Measurements from ENCODE around the gene NFKB2. TPM values are rescaled to one million over a fixed set of nuclear protein-coding genes. Genes with fewer than 3 reads are reported as not detected.

NFKB2 gene
- total and polyA plus RNA-seq, 2 donors (not counting 1 experiment from before 2014, with no cell fraction given): 255 to 398 TPM

GRCh38 chr10:102402512-102402896 lies 7.0 kb downstream of the NFKB2 start:
- no peak overlapping the region for H3K4me3 Mint-ChIP-seq
- peaks cover 4% of the 10 kb centered on the region for H3K27me3 Mint-ChIP-seq
- H3K27ac ChIP-seq (ENCODE audit: low read length in 2 of 2): no peak overlapping the region
- no peak overlapping the region for H3K9ac ChIP-seq (ENCODE audit: low read length)
- no peaks in the 10 kb centered on the region for H3K9me3 ChIP-seq (ENCODE audit: control extremely low read depth in 1 of 3, control insufficient read depth in 2 of 3, insufficient read depth in 1 of 3, low read length in 2 of 3)
- CTCF ChIA-PET: interaction anchor here (0.9 to 4.4 kb wide), 12 partner anchors 9 to 173 kb away, joined by 3 to 35 read pairs (median 6); partner anchors contain the start of genes C10orf95, CUEDC2 and FBXL15
- DNase-seq (peak; percentile 37), ATAC-seq (ENCODE audit: low read depth) (no peak)
- peaks cover 0 to 44% of the 10 kb centered on the region in 2 experiments for H3K36me3 ChIP-seq (replicated peaks in 1 of 2; ENCODE audit: control extremely low read depth in 1 of 2, control insufficient read depth in 1 of 2, extremely low read depth in 1 of 2, insufficient read depth in 2 of 2, low read length in 1 of 2)
- no peak overlapping the region for H3K4me3 ChIP-seq (ENCODE audit: control extremely low read depth in 1 of 5, extremely low read depth in 1 of 5, insufficient read depth in 1 of 5, low read depth in 2 of 5, low read length in 4 of 5)
- H3K27me3 ChIP-seq (replicated peaks in 1 of 4; ENCODE audit: control extremely low read depth in 1 of 4, control insufficient read depth in 3 of 4, insufficient read depth in 4 of 4, low read length in 3 of 4): peaks cover 0 to 4% (median under 1%) of the 10 kb centered on the region in 4 experiments
- peaks cover 74% of the 10 kb centered on the region for H4K20me1 ChIP-seq (ENCODE audit: control insufficient read depth, insufficient read depth, low read length, poor library complexity, severe bottlenecking)
- H3K27ac Mint-ChIP-seq: no peak overlapping the region
- H2AFZ ChIP-seq (ENCODE audit: insufficient read depth, low read depth, low read length, poor library complexity, severe bottlenecking): no peak overlapping the region
- POLR2A ChIA-PET: interaction anchor here (1.0 kb wide), 1 partner anchor 13 kb away, joined by 4 read pairs; no protein-coding TSS in a partner anchor
- no peaks in the 10 kb centered on the region for H3K9me3 Mint-ChIP-seq (ENCODE audit: insufficient read depth)
- H3K4me2 ChIP-seq (replicated peaks; ENCODE audit: low read depth, low read length, poor library complexity, severe bottlenecking): no peak overlapping the region
- peaks cover 32% of the 10 kb centered on the region for H3K4me1 Mint-ChIP-seq
- peaks cover 23 to 29% of the 10 kb centered on the region in 2 donors for H3K4me1 ChIP-seq (ENCODE audit: control insufficient read depth in 2 of 2, insufficient read depth in 2 of 2, low read length in 2 of 2)
- no CpG with 5 or more reads among the region's 5 CpGs for WGBS (ENCODE audit: insufficient coverage)
- peaks cover 20% of the 10 kb centered on the region for H3K79me2 ChIP-seq (ENCODE audit: control insufficient read depth, insufficient read depth, low read length)
- intact Hi-C loops (cut with micrococcal nuclease): no loop called here
- no peak for TF ChIP-seq EZH2 (IDR thresholded peaks at IDR 0.05; ENCODE audit: borderline replicate concordance, insufficient read depth, low read depth, low read length, poor library complexity, severe bottlenecking)
- no peak for TF ChIP-seq CTCF (IDR thresholded peaks at IDR 0.05)

GRCh38 chr10:102403115-102403514 lies 7.6 kb downstream of the NFKB2 start:
- H3K9me3 Mint-ChIP-seq (ENCODE audit: insufficient read depth): no peaks in the 10 kb centered on the region
- peaks cover 68% of the 10 kb centered on the region for H4K20me1 ChIP-seq (ENCODE audit: control insufficient read depth, insufficient read depth, low read length, poor library complexity, severe bottlenecking)
- no peak overlapping the region for H3K27ac Mint-ChIP-seq
- peaks cover 9% of the 10 kb centered on the region for H3K27me3 Mint-ChIP-seq
- POLR2A ChIA-PET: interaction anchor here (1.0 to 2.5 kb wide), 3 partner anchors 9 to 18 kb away, joined by 4 to 13 read pairs (median 10); partner anchors contain the start of genes FBXL15 and NFKB2
- no peak for TF ChIP-seq CTCF (IDR thresholded peaks at IDR 0.05)
- no peak for TF ChIP-seq EZH2 (IDR thresholded peaks at IDR 0.05; ENCODE audit: borderline replicate concordance, insufficient read depth, low read depth, low read length, poor library complexity, severe bottlenecking)
- H3K27me3 ChIP-seq (replicated peaks in 1 of 4; ENCODE audit: control extremely low read depth in 1 of 4, control insufficient read depth in 3 of 4, insufficient read depth in 4 of 4, low read length in 3 of 4): peaks cover 0 to 10% (median 6%) of the 10 kb centered on the region in 4 experiments
- peaks cover 26% of the 10 kb centered on the region for H3K4me1 Mint-ChIP-seq
- H3K79me2 ChIP-seq (ENCODE audit: control insufficient read depth, insufficient read depth, low read length): peaks cover 15% of the 10 kb centered on the region
- no peak for ATAC-seq (ENCODE audit: low read depth)
- no peak overlapping the region for H3K27ac ChIP-seq (ENCODE audit: low read length in 2 of 2)
- no peak overlapping the region for H3K9ac ChIP-seq (ENCODE audit: low read length)
- DNase-seq: peak; percentile 54
- peaks cover 0 to under 1% (median 0%) of the 10 kb centered on the region in 3 donors for H3K9me3 ChIP-seq (ENCODE audit: control extremely low read depth in 1 of 3, control insufficient read depth in 2 of 3, insufficient read depth in 1 of 3, low read length in 2 of 3)
- intact Hi-C loops (cut with micrococcal nuclease): no loop called here
- H3K36me3 ChIP-seq (replicated peaks in 1 of 2; ENCODE audit: control extremely low read depth in 1 of 2, control insufficient read depth in 1 of 2, extremely low read depth in 1 of 2, insufficient read depth in 2 of 2, low read length in 1 of 2): peaks cover 0 to 38% of the 10 kb centered on the region in 2 experiments
- WGBS (ENCODE audit: insufficient coverage): 89% methylated on average over 7 of the region's 13 CpGs
- peaks cover 18 to 23% of the 10 kb centered on the region in 2 donors for H3K4me1 ChIP-seq (ENCODE audit: control insufficient read depth in 2 of 2, insufficient read depth in 2 of 2, low read length in 2 of 2)
- H3K4me3 ChIP-seq (ENCODE audit: control extremely low read depth in 1 of 5, extremely low read depth in 1 of 5, insufficient read depth in 1 of 5, low read depth in 2 of 5, low read length in 4 of 5): no peak overlapping the region
- no peak overlapping the region for H3K4me3 Mint-ChIP-seq
- no peak overlapping the region for H3K4me2 ChIP-seq (replicated peaks; ENCODE audit: low read depth, low read length, poor library complexity, severe bottlenecking)
- no peak overlapping the region for H2AFZ ChIP-seq (ENCODE audit: insufficient read depth, low read depth, low read length, poor library complexity, severe bottlenecking)
- CTCF ChIA-PET: interaction anchor here (0.6 to 4.4 kb wide), 13 partner anchors 9 to 181 kb away, joined by 3 to 16 read pairs (median 6); partner anchors contain the start of genes CUEDC2 and FBXL15
